HG03342 (cell line): ENCODE data around the gene TCF15.

Experiments
- ATAC-seq: cut with Tn5 transposase; IDR thresholded peaks from one replicate; pipeline ENCODE4 v1.9.1; 2021; ENCODE audit warnings: mild to moderate bottlenecking, moderate library complexity; ENCODE audit not compliant: unreplicated experiment

Gene TCF15

GRCh38 chr20:558117-558516 lies 52.0 kb downstream of the TCF15 start:
- ATAC-seq, result no peak

GRCh38 chr20:556984-557383 lies 53.1 kb downstream of the TCF15 start:
- ATAC-seq, result no peak

GRCh38 chr20:555976-556385 lies 54.1 kb downstream of the TCF15 start:
- no peak for ATAC-seq
